HCT116 (cell line): ENCODE measurements around the gene ACYP1.

Experiments used
- ATF3 ChIP-seq: IDR thresholded peaks from 2 replicates; pipeline ENCODE4 v1.6.1; 2012
- CEBPB ChIP-seq: IDR thresholded peaks from 2 replicates; pipeline ENCODE4 v1.6.1; 2012; ENCODE audit warnings: low read depth
- CTCF ChIP-seq, 3 experiments: fragments of 200-600 bp in 1 of 3; sonication (generic) in 1 of 3; IDR thresholded peaks in 2 of 3; conservative IDR thresholded peaks in 1 of 3; 2 replicates each; pipeline ENCODE4 v1.5.1; 2012 to 2017; ENCODE audit warnings: low read depth in 2 of 3, low read length in 2 of 3, antibody characterized with exemption in 1 of 3, borderline replicate concordance in 1 of 3, control low read depth in 1 of 3, mild to moderate bottlenecking in 1 of 3, mixed read lengths in 1 of 3, mixed run types in 1 of 3, moderate library complexity in 1 of 3; ENCODE audit not compliant: insufficient read depth in 1 of 3
- EZH2 ChIP-seq: fragments of 200-600 bp; sonication (generic); IDR thresholded peaks from 2 replicates; pipeline ENCODE4 v1.6.1; 2017; ENCODE audit warnings: antibody characterized with exemption, mixed run types
- JUND ChIP-seq: IDR thresholded peaks from 2 replicates; pipeline ENCODE4 v1.6.1; 2012
- MAX ChIP-seq: IDR thresholded peaks from 2 replicates; pipeline ENCODE4 v1.6.1; 2012
- POLR2AphosphoS5 ChIP-seq: IDR thresholded peaks from 2 replicates; pipeline ENCODE4 v1.6.1; 2011; ENCODE audit warnings: mild to moderate bottlenecking, low read depth, low read length, moderate library complexity
- RAD21 ChIP-seq: IDR thresholded peaks from 2 replicates; pipeline ENCODE4 v1.6.1; 2012; ENCODE audit warnings: low read depth, mild to moderate bottlenecking
- REST ChIP-seq: IDR thresholded peaks from 2 replicates; pipeline ENCODE4 v1.6.1; 2012; ENCODE audit warnings: low read depth

GRCh38 chr14:75049136-75049535, 14.7 kb downstream of the ACYP1 start:
- TF ChIP-seq POLR2AphosphoS5 (no peak), REST (no peak), CTCF (IDR thresholded peaks at IDR 0.05 in 2 of 3, conservative IDR thresholded peaks at IDR 0.05 in 1 of 3; ENCODE audit: borderline replicate concordance in 1 of 3, insufficient read depth in 1 of 3, low read depth in 2 of 3, low read length in 2 of 3) (no peak), CEBPB (no peak), JUND (no peak), ATF3 (no peak), EZH2 (no peak), RAD21 (no peak), MAX (no peak)
